Stimulated activated CD8-positive, alpha-beta memory T cell treated with anti-CD3 and anti-CD28 coated beads, Interleukin-4, amount 100 ng/mL, for 24 hours (primary cell): Measurements from ENCODE around the gene PCDH9.
"Not testable (repeated sequence)": the region's sequence is repeated elsewhere in the genome, so short reads cannot be mapped to it uniquely, and the experiment has no call there.

ENCODE experiments used
- DNase-seq: peaks from one replicate; pipeline ENCODE4 v3.0.0-alpha.2; 2020; ENCODE audit warnings: low read depth

The PCDH9 gene

GRCh38 chr13:66655847-66656454 is 574.2 kb downstream of the PCDH9 start:
- DNase-seq, result no peak

GRCh38 chr13:66644855-66645460 is 585.2 kb downstream of the PCDH9 start:
- no peak for DNase-seq

GRCh38 chr13:66640231-66640630 is 589.9 kb downstream of the PCDH9 start:
- no peak for DNase-seq

- DNase-seq, result no peak
These were observed 591.1 kb downstream of the PCDH9 start for GRCh38 chr13:66639044-66639443.

- DNase-seq, result no peak
These were observed 594.6 kb downstream of the PCDH9 start for GRCh38 chr13:66635526-66635925.

GRCh38 chr13:66634384-66634783 is 595.8 kb downstream of the PCDH9 start:
- no peak for DNase-seq

GRCh38 chr13:66627512-66627911 is 602.6 kb downstream of the PCDH9 start:
- no peak for DNase-seq

- DNase-seq, result no peak
These were observed 605.8 kb downstream of the PCDH9 start for GRCh38 chr13:66624302-66624701.

GRCh38 chr13:66623129-66623820 is 606.9 kb downstream of the PCDH9 start:
- no peak for DNase-seq

- not testable (repeated sequence) for DNase-seq
These were observed 608.2 kb downstream of the PCDH9 start for GRCh38 chr13:66621906-66622447.

GRCh38 chr13:66618702-66619101 is 611.4 kb downstream of the PCDH9 start:
- no peak for DNase-seq

- DNase-seq, result no peak
These were observed 612.4 kb downstream of the PCDH9 start for GRCh38 chr13:66617786-66618185.

- no peak for DNase-seq
These were observed 617.2 kb downstream of the PCDH9 start for GRCh38 chr13:66612983-66613382.

GRCh38 chr13:66586489-66586888 is 643.6 kb downstream of the PCDH9 start:
- no peak for DNase-seq

GRCh38 chr13:66585669-66586203 is 644.4 kb downstream of the PCDH9 start:
- DNase-seq, result no peak

- DNase-seq, result no peak
These were observed 648.5 kb downstream of the PCDH9 start for GRCh38 chr13:66581675-66582074.

- DNase-seq, result no peak
These were observed 651.8 kb downstream of the PCDH9 start for GRCh38 chr13:66578305-66578704.

- DNase-seq, result no peak
These were observed 652.8 kb downstream of the PCDH9 start for GRCh38 chr13:66577358-66577757.

- no peak for DNase-seq
These were observed 653.8 kb downstream of the PCDH9 start for GRCh38 chr13:66576381-66576780.

- no peak for DNase-seq
These were observed 655.5 kb downstream of the PCDH9 start for GRCh38 chr13:66574606-66575005.

GRCh38 chr13:66567899-66568612 is 662.1 kb downstream of the PCDH9 start:
- no peak for DNase-seq

- no peak for DNase-seq
These were observed 664.9 kb downstream of the PCDH9 start for GRCh38 chr13:66565279-66565678.
